K562 (cell line): ENCODE data around the gene BLOC1S2. TPM values are rescaled to one million over a fixed set of nuclear protein-coding genes. Genes with fewer than 3 reads are reported as not detected.

Experiments used
- ATAC-seq: fragments of 200-7000 bp; cut with Tn5 transposase; 3 replicates; pipeline ENCODE4 v1.9.1; 2020; ENCODE audit warnings: moderate library complexity
- BruUV-seq: library from RNA; stranded (reverse); fragments of 400-500 nt; replicated peaks from 2 replicates; lab custom pipeline; 2021; lab: Mats Ljungman, UMichigan
- CTCF ChIA-PET: fragments of 300-600 bp; formaldehyde crosslinking; extraction: SDS; loops from one replicate; lab custom pipeline; 2021; ENCODE audit warnings: low intra/inter-chr PET ratio; lab: Yijun Ruan, JAX
- POLR2A ChIA-PET: fragments of 300-600, 350-650 bp; sonication (Branson Sonifier 250); formaldehyde crosslinking; extraction: SDS; loops from one replicate; lab custom pipeline; 2021; ENCODE audit warnings: antibody characterized with exemption, inconsistent platforms; lab: Yijun Ruan, JAX
- DNase-seq, 4 experiments: peaks; one replicate each; pipeline versions ENCODE4 v3.0.0 to v3.0.0-alpha.2; 2011 to 2018; ENCODE audit warnings: low spot score in 3 of 4, mixed read lengths in 3 of 4; ENCODE audit errors: extremely low read depth in 1 of 4
- FAIRE-seq: peaks from 2 replicates; lab custom pipeline; 2011; peaks lifted over from hg19 to GRCh38; lab: Jason Lieb, UNC
- H2AFZ ChIP-seq: 2 replicates; pipeline ENCODE4 v1.6.0; 2011; ENCODE audit warnings: low read depth, low read length, control low read depth, inconsistent platforms
- H3K27ac ChIP-seq: fragments of 200-600 bp; 3 replicates; pipeline ENCODE4 v1.8.0; 2011; ENCODE audit warnings: low read depth, mild to moderate bottlenecking, control low read depth, inconsistent platforms, low read length, moderate library complexity, mixed read lengths; ENCODE audit errors: extremely low read depth
- H3K27me3 ChIP-seq, 2 experiments: fragments of 300-600 bp in 1 of 2; 2 replicates in 1 of 2; 3 replicates in 1 of 2; pipeline versions ENCODE4 v1.6.0 to v1.8.0; 2011; ENCODE audit warnings: inconsistent platforms in 2 of 2, low read length in 2 of 2, mild to moderate bottlenecking in 1 of 2, mixed read lengths in 1 of 2, moderate library complexity in 1 of 2; ENCODE audit not compliant: control insufficient read depth in 2 of 2, insufficient read depth in 2 of 2
- H3K36me3 ChIP-seq: fragments of 300-600 bp; 3 replicates; pipeline ENCODE4 v1.8.0; 2011; ENCODE audit warnings: mild to moderate bottlenecking, low read length, inconsistent platforms; ENCODE audit not compliant: control insufficient read depth, insufficient read depth
- H3K4me1 ChIP-seq, 2 experiments: fragments of 200-600 bp in 1 of 2; replicated peaks in 1 of 2; 2 replicates in 1 of 2; 3 replicates in 1 of 2; pipeline versions ENCODE4 v1.5.1 to v1.8.0; 2011; ENCODE audit warnings: inconsistent platforms in 2 of 2, low read length in 2 of 2, mild to moderate bottlenecking in 1 of 2, mixed read lengths in 1 of 2, moderate library complexity in 1 of 2; ENCODE audit not compliant: control insufficient read depth in 2 of 2, insufficient read depth in 2 of 2
- H3K4me2 ChIP-seq: 2 replicates; pipeline ENCODE4 v1.6.1; 2011; ENCODE audit warnings: low read length, control low read depth, inconsistent platforms, mixed read lengths; ENCODE audit not compliant: insufficient read depth
- H3K4me3 ChIP-seq: fragments of 200-600 bp; sonication (generic), shearing (Covaris generic); 2 replicates; pipeline ENCODE4 v1.5.1; 2016; ENCODE audit warnings: control low read depth, inconsistent platforms
- H3K79me2 ChIP-seq: fragments of 200-600 bp; 3 replicates; pipeline ENCODE4 v1.8.0; 2011; ENCODE audit warnings: low read length, inconsistent platforms; ENCODE audit not compliant: control insufficient read depth, insufficient read depth
- H3K9ac ChIP-seq, 2 experiments: 2 replicates each; pipeline versions ENCODE4 v1.6.0 to v1.6.1; 2011; ENCODE audit warnings: low read depth in 2 of 2, low read length in 2 of 2, control low read depth in 1 of 2, inconsistent platforms in 1 of 2, mild to moderate bottlenecking in 1 of 2, mixed read lengths in 1 of 2; ENCODE audit not compliant: insufficient read depth in 1 of 2
- H3K9me1 ChIP-seq: one replicate; pipeline ENCODE4 v1.6.0; 2011; ENCODE audit warnings: inconsistent platforms, mild to moderate bottlenecking, low read length, moderate library complexity; ENCODE audit not compliant: control insufficient read depth, insufficient read depth
- H3K9me3 ChIP-seq: replicated peaks from 2 replicates; pipeline ENCODE4 v1.5.1; 2011; ENCODE audit warnings: low read depth, low read length, inconsistent platforms; ENCODE audit not compliant: control insufficient read depth, insufficient read depth
- H4K20me1 ChIP-seq: replicated peaks from 2 replicates; pipeline ENCODE4 v1.6.1; 2011; ENCODE audit warnings: low read length, inconsistent platforms, mixed read lengths; ENCODE audit not compliant: control insufficient read depth, insufficient read depth
- E4F1 ChIP-seq: fragments of 250-450 bp; sonication (Bioruptor Pico); IDR thresholded peaks from 2 replicates; pipeline ENCODE4 v1.5.0; 2021; ENCODE audit warnings: mild to moderate bottlenecking, borderline replicate concordance
- GATAD2B ChIP-seq: fragments of 450-650 bp; IDR thresholded peaks from 2 replicates; pipeline ENCODE4 v1.6.1; 2017; ENCODE audit warnings: mild to moderate bottlenecking, borderline replicate concordance
- JUN ChIP-seq, 2 experiments: sonication (generic) in 1 of 2; formaldehyde crosslinking in 1 of 2; IDR thresholded peaks; 2 replicates each; pipeline versions ENCODE4 v1.6.1 to v1.8.0; 2012 to 2022; ENCODE audit warnings: borderline replicate concordance in 2 of 2, mild to moderate bottlenecking in 2 of 2, improper control_type of control experiment in 1 of 2, low read depth in 1 of 2, low read length in 1 of 2, missing genetic modification reagents in 1 of 2
- PHF8 ChIP-seq: fragments of 200-600 bp; sonication (generic); IDR thresholded peaks from 2 replicates; pipeline ENCODE4 v1.6.1; 2012; ENCODE audit warnings: mixed run types, mild to moderate bottlenecking, inconsistent platforms, low read length, moderate library complexity, borderline replicate concordance
- ZBTB40 ChIP-seq, 2 experiments: fragments of 450-650 bp in 1 of 2; sonication (generic) in 1 of 2; formaldehyde crosslinking in 1 of 2; IDR thresholded peaks; 2 replicates each; pipeline versions ENCODE4 v1.7.1 to v1.9.0; 2016 to 2022; ENCODE audit warnings: inconsistent platforms in 1 of 2, mild to moderate bottlenecking in 1 of 2, missing genetic modification reagents in 1 of 2
- ZKSCAN1 ChIP-seq: fragments of 150-350 bp; IDR thresholded peaks from 2 replicates; pipeline ENCODE4 v1.6.1; 2016; ENCODE audit warnings: low read depth, low read length
- WGBS: fragments of 100-300 bp; shearing (Covaris generic); methylation state at CpG from one replicate; pipeline ENCODE4 v1.1.6; 2016; ENCODE audit warnings: low coverage, mixed read lengths; ENCODE audit not compliant: insufficient coverage; ENCODE audit errors: missing lambda C conversion rate; 5-methylcytosine and 5-hydroxymethylcytosine counted together
- in situ Hi-C: fragments of 300-500 bp; cut with MboI; formaldehyde crosslinking; loops from 4 replicates; pipeline ENCODE4 v1.15.0; 2018; ENCODE audit warnings: inconsistent platforms, mixed read lengths
- intact Hi-C: fragments of 100-400 bp; cut with micrococcal nuclease; formaldehyde crosslinking; loops from 2 replicates; pipeline ENCODE4 v1.14.2; 2022
- polyA plus RNA-seq, 8 experiments: library from polyadenylated mRNA; depleted of rRNA in 4 of 8; stranded (reverse) in 5 of 8; unstranded in 3 of 8; fragments of >200 nt; fragmentation: Nextera tagmentation in 2 of 8; fragmentation: Illumina TruSeq in 1 of 8; extraction: Ambion mirVana in 2 of 8; extraction: Trizol in 1 of 8; gene quantifications; 2 replicates each; pipeline versions ENCODE4 v1.2.1 to v1.2.3, GENCODE V29; 2011 to 2014; ENCODE audit warnings: inconsistent platforms in 1 of 8, missing spikeins in 1 of 8
- total RNA-seq, 7 experiments: library from RNA; depleted of rRNA in 6 of 7; stranded (reverse); fragments of >200 nt in 6 of 7; fragmentation: Illumina TruSeq in 2 of 7; extraction: Trizol in 2 of 7; gene quantifications; 2 replicates each; pipeline versions ENCODE4 v1.2.1 to v1.2.3, GENCODE V29; 2011 to 2021; ENCODE audit warnings: low replicate concordance in 1 of 7

The BLOC1S2 gene
- total and polyA plus RNA-seq, 9 of the 15 experiments (the other 6 are each of a cell fraction or from before 2014, with no cell fraction given) = 29.5 to 45.8 (median 34.9) TPM

GRCh38 chr10:100245484-100246220, 40.8 kb downstream of the BLOC1S2 start:
- Histone ChIP-seq H3K9me3 (no peaks in the 10 kb centered on the region), H3K9me1 (no peaks in the 10 kb centered on the region), H3K4me3 (no peak overlapping the region), H4K20me1 (no peaks in the 10 kb centered on the region), H3K36me3 (peaks cover 68% of the 10 kb centered on the region), H2AFZ (no peak overlapping the region), H3K4me2 (no peak overlapping the region), H3K79me2 (no peaks in the 10 kb centered on the region), H3K27ac (no peak overlapping the region), H3K9ac (no peak overlapping the region), H3K4me1 (no peaks in the 10 kb centered on the region), H3K27me3 (no peaks in the 10 kb centered on the region)
- DNase-seq = no peak
- no peak for ATAC-seq
- in situ Hi-C loops = no loop called here
- no peak for FAIRE-seq
- WGBS = 49% methylated on average over 3 of the region's 5 CpGs
- ChIA-PET CTCF (no interaction called here), POLR2A (no interaction called here)
- intact Hi-C loops = no loop called here
- BruUV-seq = no TSS peak
- TF ChIP-seq PHF8 = no peak
- no peak for TF ChIP-seq JUN (IDR thresholded peaks at IDR 0.05; ENCODE audit: borderline replicate concordance, low read depth, low read length)
- no peak for TF ChIP-seq JUN (CRISPR knock-in tag; IDR thresholded peaks at IDR 0.05; ENCODE audit: borderline replicate concordance)
- no peak for TF ChIP-seq ZBTB40 (IDR thresholded peaks at IDR 0.05)
- TF ChIP-seq ZBTB40 (CRISPR knock-in tag; IDR thresholded peaks at IDR 0.05) = no peak
- TF ChIP-seq E4F1 (CRISPR knock-in tag) = no peak
- TF ChIP-seq ZKSCAN1 = no peak
- no peak for TF ChIP-seq GATAD2B
